ENCODE results near the gene CAMK2N1.

- TF ChIP-seq SREBF2 (IDR thresholded peaks at IDR 0.05) (no peak), CHD4 (IDR thresholded peaks at IDR 0.05; ENCODE audit: borderline replicate concordance) (no peak), CTCF (IDR thresholded peaks at IDR 0.05) (no peak), USF2 (IDR thresholded peaks at IDR 0.05) (no peak), REST (IDR thresholded peaks at IDR 0.05) (no peak), RCOR1 (IDR thresholded peaks at IDR 0.05; ENCODE audit: low read depth, low read length) (no peak), TP53 (CRISPR knock-in tag; IDR thresholded peaks at IDR 0.05) (no peak), POLR2A (IDR thresholded peaks at IDR 0.05; ENCODE audit: low read length) (no peak), MAZ (IDR thresholded peaks at IDR 0.05; ENCODE audit: borderline replicate concordance, low read depth, low read length) (no peak)
These were observed 19.5 kb upstream of the CAMK2N1 start for GRCh38 chr1:20505488-20505887.

All from A549 (cell line).